ENCODE data around the gene CUTC. TPM values are rescaled to one million over a fixed set of nuclear protein-coding genes. Genes with fewer than 3 reads are reported as not detected.

The CUTC gene
- total and polyA plus RNA-seq, 2 donors (not counting 3 experiments of a cell fraction or from before 2014, with no cell fraction given): 20.4 to 23.1 TPM

DNA sequence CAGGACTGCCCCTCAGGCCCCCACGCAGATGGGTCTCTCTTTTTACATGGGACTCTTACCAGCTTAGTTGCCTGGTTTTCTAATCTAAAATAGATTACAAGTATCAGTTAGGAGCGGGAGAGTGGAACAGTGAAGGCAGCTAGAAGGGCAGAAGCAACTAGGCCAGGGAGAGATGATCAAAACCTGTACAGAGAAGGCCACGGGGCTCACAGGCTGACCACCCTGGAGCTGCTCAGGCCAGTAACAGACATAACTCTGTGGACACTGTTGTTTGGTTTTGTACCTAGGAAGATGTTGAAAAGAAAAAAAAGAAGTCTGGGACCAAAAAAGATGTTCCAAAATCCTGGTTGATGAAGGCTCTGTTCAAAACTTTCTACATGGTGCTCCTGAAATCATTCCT, 66.9 kb downstream of the CUTC start:
- Histone ChIP-seq H3K36me3 (ENCODE audit: control insufficient read depth in 2 of 2, extremely low read depth in 1 of 2, insufficient read depth in 2 of 2, low read length in 2 of 2) (no peaks in the 10 kb centered on the region), H3K27me3 (ENCODE audit: control insufficient read depth in 2 of 2, insufficient read depth in 2 of 2, low read length in 2 of 2) (no peaks in the 10 kb centered on the region), H3K4me3 (replicated peaks in 1 of 3; ENCODE audit: insufficient read depth in 1 of 3, low read depth in 1 of 3, low read length in 3 of 3) (no peak overlapping the region), H2AFZ (ENCODE audit: low read depth, low read length) (no peak overlapping the region), H3K27ac (ENCODE audit: insufficient read depth, low read depth, low read length) (no peak overlapping the region), H4K20me1 (replicated peaks; ENCODE audit: control insufficient read depth, extremely low read depth, insufficient read depth, low read length) (no peaks in the 10 kb centered on the region), H3K4me2 (ENCODE audit: insufficient read depth, low read length) (no peak overlapping the region), H3K9me1 (replicated peaks; ENCODE audit: control insufficient read depth, extremely low read depth, insufficient read depth, low read length) (no peaks in the 10 kb centered on the region), H3K79me2 (ENCODE audit: control insufficient read depth, insufficient read depth, low read length) (no peaks in the 10 kb centered on the region), H3K9me3 (replicated peaks; ENCODE audit: control insufficient read depth, insufficient read depth, low read length) (no peaks in the 10 kb centered on the region), H3K9ac (replicated peaks; ENCODE audit: extremely low read depth, insufficient read depth, low read length) (no peak overlapping the region), H3K4me1 (ENCODE audit: control insufficient read depth, extremely low read depth, insufficient read depth, low read length) (no peaks in the 10 kb centered on the region)
- ChIA-PET CTCF (no interaction called here), POLR2A (interaction anchor here (0.5 kb wide), 1 partner anchor 19 kb away, joined by 3 read pairs; no protein-coding TSS in a partner anchor)
- intact Hi-C loops (cut with micrococcal nuclease) (no loop called here), dilution Hi-C loops (cut with MboI; ENCODE audit: extremely low pct_ligation_motif_present, low sequenced_read_pairs) (no loop called here)
- no peak for FAIRE-seq
- TF ChIP-seq, protein P1, sequence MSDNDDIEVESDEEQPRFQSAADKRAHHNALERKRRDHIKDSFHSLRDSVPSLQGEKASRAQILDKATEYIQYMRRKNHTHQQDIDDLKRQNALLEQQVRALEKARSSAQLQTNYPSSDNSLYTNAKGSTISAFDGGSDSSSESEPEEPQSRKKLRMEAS (IDR thresholded peaks at IDR 0.05; ENCODE audit: insufficient read depth, insufficient read length): no peak
- TF ChIP-seq GATA2 (IDR thresholded peaks at IDR 0.05; ENCODE audit: insufficient read depth, insufficient read length, low read depth, low read length) (no peak), EZH2 (IDR thresholded peaks at IDR 0.05; ENCODE audit: borderline replicate concordance, low read depth, low read length, severe bottlenecking) (no peak), POLR2AphosphoS5 (IDR thresholded peaks at IDR 0.05; ENCODE audit: insufficient read depth, low read depth, low read length) (no peak)
- TF ChIP-seq, protein P2, sequence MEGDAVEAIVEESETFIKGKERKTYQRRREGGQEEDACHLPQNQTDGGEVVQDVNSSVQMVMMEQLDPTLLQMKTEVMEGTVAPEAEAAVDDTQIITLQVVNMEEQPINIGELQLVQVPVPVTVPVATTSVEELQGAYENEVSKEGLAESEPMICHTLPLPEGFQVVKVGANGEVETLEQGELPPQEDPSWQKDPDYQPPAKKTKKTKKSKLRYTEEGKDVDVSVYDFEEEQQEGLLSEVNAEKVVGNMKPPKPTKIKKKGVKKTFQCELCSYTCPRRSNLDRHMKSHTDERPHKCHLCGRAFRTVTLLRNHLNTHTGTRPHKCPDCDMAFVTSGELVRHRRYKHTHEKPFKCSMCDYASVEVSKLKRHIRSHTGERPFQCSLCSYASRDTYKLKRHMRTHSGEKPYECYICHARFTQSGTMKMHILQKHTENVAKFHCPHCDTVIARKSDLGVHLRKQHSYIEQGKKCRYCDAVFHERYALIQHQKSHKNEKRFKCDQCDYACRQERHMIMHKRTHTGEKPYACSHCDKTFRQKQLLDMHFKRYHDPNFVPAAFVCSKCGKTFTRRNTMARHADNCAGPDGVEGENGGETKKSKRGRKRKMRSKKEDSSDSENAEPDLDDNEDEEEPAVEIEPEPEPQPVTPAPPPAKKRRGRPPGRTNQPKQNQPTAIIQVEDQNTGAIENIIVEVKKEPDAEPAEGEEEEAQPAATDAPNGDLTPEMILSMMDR (IDR thresholded peaks at IDR 0.05; ENCODE audit: extremely low read depth in 1 of 2, insufficient read depth in 1 of 2, low read depth in 1 of 2, low read length in 2 of 2): no peak
- DNase-seq (ENCODE audit: low read depth, low spot score): no peak
- no TSS peak for BruUV-seq (replicated peaks)
